Body of pancreas (tissue), 4 donors: ENCODE results near the gene GPR146.

Experiments used
- POLR2A ChIP-seq, 3 donors: fragments of 450-650 bp; IDR thresholded peaks; one replicate each; pipeline ENCODE4 v1.6.1; 2016; ENCODE audit warnings: antibody characterized with exemption in 3 of 3, mild to moderate bottlenecking in 2 of 3
- TF ChIP-seq, protein P1 (sequence below), 7 experiments: fragments of 450-650 bp in 4 of 7; fragments of 200-600 bp in 3 of 7; sonication (generic) in 3 of 7; IDR thresholded peaks; one replicate each; pipeline ENCODE4 v1.5.1; 2016 to 2019; ENCODE audit warnings: antibody characterized with exemption in 7 of 7

DNA sequence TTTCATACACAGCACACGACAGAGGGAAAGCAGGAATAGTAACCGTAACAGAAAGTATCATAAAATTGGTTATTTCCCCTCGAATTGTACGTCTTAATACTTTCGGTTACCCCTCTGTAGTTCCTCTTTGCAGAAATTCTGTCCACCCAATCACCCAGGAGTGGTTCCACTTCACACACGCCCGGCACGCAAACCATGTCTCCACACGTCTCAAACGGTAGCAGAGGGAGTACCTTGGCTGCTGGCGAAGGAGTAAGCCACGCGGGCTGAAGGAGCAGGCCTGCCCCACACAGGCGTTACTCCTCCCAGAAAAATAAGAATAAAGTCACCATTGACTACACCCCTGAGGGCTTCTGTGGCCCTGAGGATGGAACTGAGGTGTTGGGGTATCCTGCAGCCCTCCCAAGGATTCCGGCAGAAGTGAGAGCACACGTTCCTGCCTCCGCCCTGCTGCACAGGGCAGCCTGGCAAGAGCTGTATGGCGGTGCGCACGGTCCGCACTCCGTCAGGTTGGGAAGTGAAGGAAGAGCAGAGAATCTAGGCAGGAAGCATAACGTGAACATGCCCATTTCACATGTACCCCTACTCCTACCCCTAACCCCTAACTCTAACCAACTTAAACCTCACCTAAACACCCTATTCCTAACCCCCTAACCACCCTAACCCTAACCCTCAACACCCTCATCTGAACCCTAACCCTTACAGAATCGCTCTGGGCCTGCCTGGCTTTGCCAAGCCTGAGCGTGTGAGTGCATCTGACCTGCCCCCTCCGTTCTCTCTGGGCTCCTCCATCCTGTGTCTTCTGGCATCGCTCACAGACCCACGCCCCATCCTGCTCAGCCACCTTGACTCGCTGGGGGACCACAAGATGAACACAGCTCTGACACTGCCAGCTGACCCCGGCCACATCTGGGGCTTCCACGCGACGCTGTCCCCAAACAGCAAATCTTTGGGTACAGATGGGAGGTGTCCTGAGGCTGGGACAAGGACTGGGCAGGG lies 18.2 kb downstream of the GPR146 start:
- TF ChIP-seq, protein P1, sequence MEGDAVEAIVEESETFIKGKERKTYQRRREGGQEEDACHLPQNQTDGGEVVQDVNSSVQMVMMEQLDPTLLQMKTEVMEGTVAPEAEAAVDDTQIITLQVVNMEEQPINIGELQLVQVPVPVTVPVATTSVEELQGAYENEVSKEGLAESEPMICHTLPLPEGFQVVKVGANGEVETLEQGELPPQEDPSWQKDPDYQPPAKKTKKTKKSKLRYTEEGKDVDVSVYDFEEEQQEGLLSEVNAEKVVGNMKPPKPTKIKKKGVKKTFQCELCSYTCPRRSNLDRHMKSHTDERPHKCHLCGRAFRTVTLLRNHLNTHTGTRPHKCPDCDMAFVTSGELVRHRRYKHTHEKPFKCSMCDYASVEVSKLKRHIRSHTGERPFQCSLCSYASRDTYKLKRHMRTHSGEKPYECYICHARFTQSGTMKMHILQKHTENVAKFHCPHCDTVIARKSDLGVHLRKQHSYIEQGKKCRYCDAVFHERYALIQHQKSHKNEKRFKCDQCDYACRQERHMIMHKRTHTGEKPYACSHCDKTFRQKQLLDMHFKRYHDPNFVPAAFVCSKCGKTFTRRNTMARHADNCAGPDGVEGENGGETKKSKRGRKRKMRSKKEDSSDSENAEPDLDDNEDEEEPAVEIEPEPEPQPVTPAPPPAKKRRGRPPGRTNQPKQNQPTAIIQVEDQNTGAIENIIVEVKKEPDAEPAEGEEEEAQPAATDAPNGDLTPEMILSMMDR (IDR thresholded peaks at IDR 0.05), result no peak
- no peak for TF ChIP-seq POLR2A (IDR thresholded peaks at IDR 0.05)
